Mesodermal cell (in vitro differentiated cells): Measurements from ENCODE around the gene FAM117B.
"Not testable (repeated sequence)": the region's sequence is repeated elsewhere in the genome, so short reads cannot be mapped to it uniquely, and the experiment has no call there.

Experiments
- H3K27ac ChIP-seq: 2 replicates; pipeline ENCODE4 v1.7.0; 2013; ENCODE audit warnings: mild to moderate bottlenecking, low read depth, low read length, moderate library complexity; ENCODE audit not compliant: severe bottlenecking
- H3K36me3 ChIP-seq: 2 replicates; pipeline ENCODE4 v1.7.1; 2013; ENCODE audit warnings: mild to moderate bottlenecking, low read length, moderate library complexity; ENCODE audit not compliant: control insufficient read depth, insufficient read depth
- H3K4me1 ChIP-seq: one replicate; pipeline ENCODE4 v1.7.1; 2013; ENCODE audit warnings: mild to moderate bottlenecking, low read length; ENCODE audit not compliant: insufficient read depth, control insufficient read depth, poor library complexity, severe bottlenecking
- H3K4me3 ChIP-seq: 2 replicates; pipeline ENCODE4 v1.7.0; 2013; ENCODE audit warnings: low read length, control low read depth, mild to moderate bottlenecking; ENCODE audit not compliant: insufficient read depth, poor library complexity, severe bottlenecking; ENCODE audit errors: extremely low read depth
- H3K9me3 ChIP-seq: 2 replicates; pipeline ENCODE4 v1.7.1; 2013; ENCODE audit warnings: mild to moderate bottlenecking, low read length, moderate library complexity; ENCODE audit not compliant: control insufficient read depth
- WGBS, 2 experiments: methylation state at CpG; one replicate each; pipeline ENCODE4 v1.1.5; 2013; ENCODE audit warnings: missing lambda C conversion rate in 2 of 2; ENCODE audit not compliant: insufficient coverage in 2 of 2; 5-methylcytosine and 5-hydroxymethylcytosine counted together

FAM117B gene

DNA sequence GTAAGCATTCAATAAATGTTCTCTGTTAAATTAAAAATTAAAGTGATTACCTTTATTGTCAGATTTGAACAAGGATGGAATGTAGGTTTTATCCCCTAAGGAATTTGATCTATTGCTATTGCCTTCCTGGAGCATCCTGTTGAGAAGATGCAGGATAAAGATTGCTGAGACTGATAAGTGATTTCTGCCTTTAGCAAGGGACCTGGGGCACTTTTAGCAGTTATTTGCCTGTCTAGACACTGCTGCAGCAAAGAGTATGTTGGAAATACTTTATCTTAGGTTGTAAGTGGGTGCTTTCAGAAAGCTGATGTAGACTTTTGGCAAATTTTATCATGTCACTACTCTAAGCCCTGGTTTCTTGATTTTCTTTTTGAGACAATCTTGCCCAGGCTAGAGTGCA, 69.5 kb downstream of the FAM117B start:
- Histone ChIP-seq H3K9me3 (no peaks in the 10 kb centered on the region), H3K4me1 (no peaks in the 10 kb centered on the region), H3K27ac (no peak overlapping the region), H3K36me3 (no peaks in the 10 kb centered on the region), H3K4me3 (no peak overlapping the region)

DNA sequence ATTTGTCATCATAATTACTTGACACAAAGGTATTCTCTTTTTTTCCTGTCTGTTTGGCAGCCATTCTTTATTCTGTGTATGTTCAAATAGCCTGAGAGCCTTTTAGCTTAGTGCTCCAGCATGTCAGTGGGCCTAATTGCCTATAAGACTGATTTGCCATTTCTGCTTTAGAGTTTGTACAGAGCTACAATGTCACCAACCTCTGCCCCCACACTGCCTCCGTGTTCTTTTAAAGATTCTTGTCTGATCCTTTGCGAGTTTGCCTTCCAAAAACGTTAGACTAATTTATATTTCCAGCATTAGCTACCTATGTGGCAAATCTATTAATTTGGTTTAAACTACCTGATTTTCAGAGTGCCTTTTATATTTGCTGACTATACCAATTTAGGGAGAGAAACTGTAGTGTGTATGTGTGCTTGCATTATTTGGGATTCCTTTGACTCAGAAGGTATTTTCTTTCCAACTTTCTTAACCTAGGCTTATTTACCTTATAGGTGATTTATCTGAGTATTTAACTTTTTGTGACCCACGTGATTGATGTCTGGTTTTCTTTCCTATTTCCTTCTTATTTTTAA, 70.8 kb downstream of the FAM117B start:
- Histone ChIP-seq H3K36me3 (no peaks in the 10 kb centered on the region), H3K27ac (no peak overlapping the region), H3K9me3 (no peaks in the 10 kb centered on the region), H3K4me3 (no peak overlapping the region), H3K4me1 (no peaks in the 10 kb centered on the region)
- 80 to 100% methylated on average over 1 of the region's 4 CpGs for WGBS, 2 experiments

DNA sequence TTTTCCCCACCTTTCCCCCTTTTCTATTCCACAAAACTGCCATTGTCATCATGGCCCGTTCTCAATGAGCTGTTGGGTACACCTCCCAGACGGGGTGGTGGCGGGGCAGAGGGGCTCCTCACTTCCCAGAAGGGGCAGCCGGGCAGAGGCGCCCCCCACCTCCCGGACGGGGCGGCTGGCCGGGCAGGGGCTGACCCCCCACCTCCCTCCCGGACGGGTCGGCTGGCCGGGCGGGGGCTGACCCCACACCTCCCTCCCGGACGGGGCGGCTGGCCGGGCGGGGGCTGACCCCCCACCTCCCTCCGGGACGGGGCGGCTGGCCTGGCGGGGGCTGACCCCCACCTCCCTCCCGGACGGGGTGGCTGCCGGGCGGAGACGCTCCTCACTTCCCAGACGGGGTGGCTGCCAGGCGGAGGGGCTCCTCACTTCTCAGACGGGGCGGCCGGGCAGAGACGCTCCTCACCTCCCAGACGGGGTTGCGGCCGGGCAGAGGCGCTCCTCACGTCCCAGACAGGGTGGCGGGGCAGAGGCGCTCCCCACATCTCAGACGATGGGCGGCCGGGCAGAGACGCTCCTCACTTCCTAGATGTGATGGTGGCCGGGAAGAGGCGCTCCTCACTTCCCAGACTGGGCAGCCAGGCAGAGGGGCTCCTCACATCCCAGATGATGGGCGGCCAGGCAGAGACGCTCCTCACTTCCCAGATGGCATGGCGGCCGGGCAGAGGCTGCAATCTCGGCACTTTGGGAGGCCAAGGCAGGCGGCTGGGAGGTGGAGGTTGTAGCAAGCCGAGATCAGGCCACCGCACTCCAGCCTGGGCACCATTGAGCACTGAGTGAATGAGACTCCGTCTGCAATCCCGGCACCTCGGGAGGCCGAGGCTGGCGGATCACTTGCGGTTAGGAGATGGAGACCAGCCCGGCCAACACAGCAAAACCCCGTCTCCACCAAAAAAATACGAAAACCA, 80.5 kb downstream of the FAM117B start:
- H3K9me3 ChIP-seq: peaks cover 32% of the 10 kb centered on the region
- not testable (repeated sequence) for H3K27ac ChIP-seq, H3K36me3 ChIP-seq, H3K4me3 ChIP-seq, H3K4me1 ChIP-seq
- 99% methylated on average over 12 to 17 of the region's 64 CpGs for WGBS, 2 experiments

DNA sequence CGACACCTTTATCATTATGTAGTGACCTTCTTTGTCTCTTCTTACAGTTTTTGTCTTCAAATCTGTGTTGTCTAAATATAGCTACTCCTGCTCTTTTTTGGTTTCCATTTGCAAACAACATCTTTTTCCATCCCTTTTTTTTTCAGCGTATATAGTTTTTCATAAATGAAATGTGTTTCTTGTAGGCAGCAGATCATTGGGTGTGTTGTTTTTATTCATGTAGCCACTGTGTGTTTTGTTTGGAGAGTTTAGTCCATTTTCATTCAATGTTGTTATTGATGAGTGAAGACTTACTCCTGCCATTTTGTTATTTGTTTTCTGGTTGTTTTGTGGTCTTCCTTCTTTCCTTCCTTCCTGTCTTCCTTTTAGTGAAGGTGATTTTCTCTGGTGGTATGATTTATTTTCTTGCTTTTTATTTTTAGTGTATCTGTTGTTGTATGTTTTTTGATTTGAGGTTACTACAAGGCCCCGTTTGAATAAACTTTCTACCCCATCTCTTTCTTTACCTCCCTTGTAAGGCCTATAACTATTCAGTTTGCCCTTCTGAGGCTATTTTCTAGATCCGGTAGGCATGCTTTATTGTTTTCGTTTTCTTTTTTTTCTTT, 81.4 kb downstream of the FAM117B start:
- no peak overlapping the region for H3K4me3 ChIP-seq
- 95 to 100% methylated on average over 2 of the region's 5 CpGs for WGBS, 2 experiments
- no peaks in the 10 kb centered on the region for H3K36me3 ChIP-seq
- peaks cover 29% of the 10 kb centered on the region for H3K9me3 ChIP-seq
- H3K4me1 ChIP-seq: peaks cover 7% of the 10 kb centered on the region
- no peak overlapping the region for H3K27ac ChIP-seq

DNA sequence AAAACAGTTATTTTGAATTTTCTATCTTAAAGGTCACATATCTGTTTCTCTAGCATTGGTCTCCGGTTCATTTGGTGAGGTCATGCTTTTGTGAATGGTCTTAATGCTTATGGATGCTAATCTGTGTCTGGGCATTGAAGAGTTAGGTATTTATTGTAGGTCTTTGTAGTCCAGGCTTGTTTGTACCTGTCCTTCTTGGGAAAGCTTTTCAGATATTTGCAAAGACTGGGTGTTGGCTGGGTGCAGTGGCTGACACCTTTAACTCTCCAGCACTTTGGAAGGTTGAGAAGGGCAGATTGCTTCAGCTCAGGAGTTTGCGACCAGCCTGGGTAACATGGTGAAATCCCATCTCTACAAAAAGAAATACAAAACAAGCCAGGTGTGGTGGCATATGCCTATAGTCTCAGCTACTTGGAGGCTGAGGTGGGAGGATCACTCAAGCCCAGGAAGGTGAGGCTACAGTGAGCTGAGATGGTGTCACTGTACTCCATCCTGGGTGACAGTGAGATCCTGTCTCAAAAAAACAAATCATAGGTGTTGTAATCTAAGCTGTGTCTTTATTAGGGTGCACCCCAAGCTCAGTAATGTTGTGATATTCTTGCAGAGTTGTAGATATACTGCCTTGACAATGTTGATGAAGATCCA, 82.3 kb downstream of the FAM117B start:
- H3K4me3 ChIP-seq: no peak overlapping the region
- no CpG with 5 or more reads among the region's 2 CpGs for WGBS, 2 experiments
- no peaks in the 10 kb centered on the region for H3K36me3 ChIP-seq
- H3K27ac ChIP-seq: no peak overlapping the region
- peaks cover 23% of the 10 kb centered on the region for H3K9me3 ChIP-seq
- H3K4me1 ChIP-seq: peaks cover 7% of the 10 kb centered on the region

DNA sequence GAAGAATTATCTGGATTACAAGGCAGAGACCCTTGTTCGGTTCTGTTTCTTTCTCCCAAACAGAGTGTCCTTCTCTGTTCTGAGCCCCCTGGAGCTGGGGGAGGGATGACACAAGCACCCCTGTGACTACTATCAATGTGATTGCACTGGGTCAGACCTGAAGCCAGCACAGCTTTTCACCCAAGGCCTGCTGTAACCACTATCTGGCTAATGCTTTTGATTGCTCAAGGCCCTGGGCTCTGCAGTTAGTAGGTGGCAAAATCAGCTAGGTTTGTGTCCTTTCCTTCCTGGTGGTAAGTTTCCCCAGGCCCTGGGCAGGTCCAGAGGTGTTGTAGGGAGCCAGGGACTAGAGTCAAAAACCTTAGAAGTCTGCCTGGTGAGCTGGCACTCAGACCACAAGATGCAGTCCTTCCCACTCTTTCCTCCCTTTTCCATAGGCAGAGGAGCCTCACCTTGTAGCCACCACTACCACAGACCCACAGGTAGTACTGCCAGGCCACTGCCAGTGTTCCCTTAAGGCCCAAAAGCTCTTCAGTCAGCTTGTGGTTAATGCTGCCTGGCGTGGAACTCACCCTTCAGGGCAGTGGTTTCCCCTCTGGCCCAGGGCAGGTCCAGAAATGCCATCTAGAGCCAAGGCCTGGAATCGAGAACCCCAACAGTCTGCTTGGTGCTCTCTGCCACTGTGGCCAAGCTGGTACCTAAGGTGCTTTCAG, 83.0 kb downstream of the FAM117B start:
- Histone ChIP-seq H3K9me3 (peaks cover 21% of the 10 kb centered on the region), H3K27ac (no peak overlapping the region), H3K4me1 (peaks cover 7% of the 10 kb centered on the region), H3K4me3 (no peak overlapping the region), H3K36me3 (no peaks in the 10 kb centered on the region)
- WGBS, 2 experiments: 73 to 89% methylated on average over 2 to 3 of the region's 3 CpGs

DNA sequence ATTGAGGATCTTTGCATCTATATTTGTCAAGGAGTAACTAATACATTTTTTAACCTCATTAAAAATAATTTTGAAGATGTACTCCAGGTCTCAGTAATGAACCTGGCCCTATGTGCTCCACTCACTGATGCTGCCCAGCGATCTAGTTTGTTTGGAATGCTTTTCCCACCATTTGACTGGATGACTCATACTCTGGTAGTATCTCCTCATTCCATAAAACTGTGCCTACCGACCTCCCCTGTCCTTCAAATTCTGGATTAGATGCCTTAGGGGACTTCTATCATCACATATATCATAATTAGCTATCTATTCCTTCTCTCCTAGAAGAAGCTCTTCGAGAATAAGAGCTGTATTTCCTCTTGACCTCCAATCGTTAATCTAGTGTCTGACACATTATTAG, 83.8 kb downstream of the FAM117B start:
- no peak overlapping the region for H3K27ac ChIP-seq
- no peaks in the 10 kb centered on the region for H3K36me3 ChIP-seq
- peaks cover 13% of the 10 kb centered on the region for H3K9me3 ChIP-seq
- H3K4me1 ChIP-seq: peaks cover 7% of the 10 kb centered on the region
- 56 to 72% methylated on average over 2 to 4 of the region's 4 CpGs for WGBS, 2 experiments
- no peak overlapping the region for H3K4me3 ChIP-seq

DNA sequence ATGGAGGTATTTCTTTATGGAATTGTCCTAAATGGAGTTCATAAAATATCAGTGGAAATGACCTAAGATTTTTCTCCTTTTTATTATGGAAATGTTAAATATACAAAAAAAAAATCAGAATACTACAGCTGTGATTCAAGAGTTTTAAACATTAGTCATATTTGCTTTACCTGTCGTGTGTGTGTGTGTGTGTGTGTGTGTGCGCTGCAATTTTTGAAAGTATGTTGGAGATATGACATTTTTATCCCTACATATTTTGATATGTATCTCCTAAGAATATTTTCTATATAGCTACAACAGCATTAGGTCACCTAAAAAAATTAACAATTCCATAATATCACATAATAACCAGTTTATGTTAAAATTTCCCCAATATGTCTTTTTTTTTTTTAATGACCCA, 85.5 kb downstream of the FAM117B start:
- WGBS, 2 experiments: no CpG with 5 or more reads among the region's 2 CpGs
- no peaks in the 10 kb centered on the region for H3K36me3 ChIP-seq
- no peak overlapping the region for H3K4me3 ChIP-seq
- H3K9me3 ChIP-seq: peaks cover 13% of the 10 kb centered on the region
- peaks cover 7% of the 10 kb centered on the region for H3K4me1 ChIP-seq
- no peak overlapping the region for H3K27ac ChIP-seq

DNA sequence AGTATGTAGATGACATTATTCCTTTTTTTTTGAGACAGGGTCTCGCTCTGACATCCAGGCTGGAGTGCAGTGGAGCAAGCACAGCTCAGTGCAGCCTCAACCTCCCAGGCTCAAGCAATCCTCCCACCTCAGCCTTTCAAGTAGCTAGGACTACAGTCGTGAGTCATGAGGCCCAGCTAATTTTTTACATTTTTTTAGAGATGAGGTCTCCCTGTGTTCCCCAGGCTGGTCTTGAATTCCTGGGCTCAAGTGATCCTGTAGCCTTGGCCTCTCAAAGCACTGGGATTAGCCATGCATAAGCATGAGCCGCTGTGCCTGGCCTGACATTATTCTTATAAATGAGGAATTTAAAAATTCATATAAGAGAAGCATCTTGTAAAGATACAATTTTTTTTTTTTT, 86.9 kb downstream of the FAM117B start:
- Histone ChIP-seq H3K4me1 (peaks cover 7% of the 10 kb centered on the region), H3K9me3 (peaks cover 2% of the 10 kb centered on the region), H3K27ac (no peak overlapping the region), H3K4me3 (no peak overlapping the region), H3K36me3 (peaks cover 6% of the 10 kb centered on the region)
- 65 to 70% methylated on average over 2 of the region's 3 CpGs for WGBS, 2 experiments

DNA sequence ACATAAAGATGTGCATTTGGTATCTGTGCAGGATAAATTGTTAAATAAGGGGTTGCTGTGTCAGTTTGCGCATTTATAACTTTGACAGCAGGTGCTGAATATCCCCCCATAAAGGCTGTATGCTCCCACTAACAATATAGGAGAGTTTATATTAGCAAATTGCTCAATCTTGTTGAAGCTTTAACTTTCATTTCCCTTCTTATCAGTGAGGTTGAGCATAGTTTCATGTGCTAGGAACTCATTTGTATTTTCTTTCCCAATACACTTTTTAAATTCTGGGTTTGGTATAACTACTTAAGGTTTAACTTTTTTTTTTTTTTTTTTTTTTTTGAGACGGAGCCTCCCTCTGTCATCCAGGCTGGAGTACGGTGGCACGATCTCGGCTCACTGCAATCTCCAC, 89.0 kb downstream of the FAM117B start:
- WGBS, 2 experiments: 100% methylated on average over 3 of the region's 5 CpGs
- Histone ChIP-seq H3K4me1 (peaks cover 7% of the 10 kb centered on the region), H3K4me3 (no peak overlapping the region), H3K36me3 (peaks cover 7% of the 10 kb centered on the region), H3K9me3 (no peaks in the 10 kb centered on the region), H3K27ac (no peak overlapping the region)
